Measurements from ENCODE around the gene ADGRG3. TPM values are rescaled to one million over a fixed set of nuclear protein-coding genes. Genes with fewer than 3 reads are reported as not detected.
"Not testable (repeated sequence)": the region's sequence is repeated elsewhere in the genome, so short reads cannot be mapped to it uniquely, and the experiment has no call there.

Gene ADGRG3
- total RNA-seq, 3 donors from 2014 or later: 0.84 to 3.4 (median 1.8) TPM

GRCh38 chr16:57726433-57726947 lies 58.4 kb downstream of the ADGRG3 start:
- intact Hi-C loops (cut with DNase I, micrococcal nuclease): loop anchor here in 1 of 2 donors (10.0 kb wide), 1 partner anchor 152 kb away; no protein-coding TSS in a partner anchor
- Histone ChIP-seq H3K4me1 (ENCODE audit: low read depth) (no peaks in the 10 kb centered on the region), H3K36me3 (ENCODE audit: low read depth) (no peaks in the 10 kb centered on the region), H3K9me3 (no peaks in the 10 kb centered on the region), H3K4me3 (no peak overlapping the region)
- TF ChIP-seq CTCF (IDR thresholded peaks at IDR 0.05): no peak
- ATAC-seq (no peak), DNase-seq (no peak)

- no peaks in the 10 kb centered on the region for H3K4me1 ChIP-seq (ENCODE audit: low read depth)
- H3K4me3 ChIP-seq: no peak overlapping the region
- no peak for TF ChIP-seq CTCF (IDR thresholded peaks at IDR 0.05)
- H3K36me3 ChIP-seq (ENCODE audit: low read depth): no peaks in the 10 kb centered on the region
- DNase-seq (no peak), ATAC-seq (no peak)
- intact Hi-C loops (cut with DNase I, micrococcal nuclease): loop anchor here in 1 of 2 donors (10.0 kb wide), 1 partner anchor 153 kb away; no protein-coding TSS in a partner anchor
- H3K9me3 ChIP-seq: no peaks in the 10 kb centered on the region
Observed at GRCh38 chr16:57727610-57728009, 59.5 kb downstream of the ADGRG3 start.

- DNase-seq (no peak), ATAC-seq (no peak)
- H3K9me3 ChIP-seq: no peaks in the 10 kb centered on the region
- intact Hi-C loops (cut with DNase I, micrococcal nuclease): loop anchor here in 1 of 2 donors (10.0 kb wide), 1 partner anchor 154 kb away; no protein-coding TSS in a partner anchor
- TF ChIP-seq CTCF (IDR thresholded peaks at IDR 0.05): no peak
- no peaks in the 10 kb centered on the region for H3K36me3 ChIP-seq (ENCODE audit: low read depth)
- H3K4me3 ChIP-seq: no peak overlapping the region
- H3K4me1 ChIP-seq (ENCODE audit: low read depth): no peaks in the 10 kb centered on the region
Observed at GRCh38 chr16:57728336-57729181, 60.5 kb downstream of the ADGRG3 start.

- intact Hi-C loops (cut with DNase I, micrococcal nuclease): loop anchor here in 1 of 2 donors (10.0 kb wide), 1 partner anchor 154 kb away; no protein-coding TSS in a partner anchor
- no peak for ATAC-seq
Observed at GRCh38 chr16:57729182-57729484, 61.0 kb downstream of the ADGRG3 start.

GRCh38 chr16:57729852-57730251 lies 61.7 kb downstream of the ADGRG3 start:
- ATAC-seq; DNase-seq; H3K4me1 ChIP-seq (ENCODE audit: low read depth); H3K9me3 ChIP-seq; H3K4me3 ChIP-seq; H3K36me3 ChIP-seq (ENCODE audit: low read depth): not testable (repeated sequence)
- intact Hi-C loops (cut with DNase I, micrococcal nuclease): loop anchor here in 1 of 2 donors (10.0 kb wide), 1 partner anchor 155 kb away; no protein-coding TSS in a partner anchor

More at GRCh38 chr16:57729182-57729484, 61.0 kb downstream of the ADGRG3 start:
- Histone ChIP-seq H3K4me3 (no peak overlapping the region), H3K9me3 (no peaks in the 10 kb centered on the region), H3K36me3 (ENCODE audit: low read depth) (no peaks in the 10 kb centered on the region), H3K4me1 (ENCODE audit: low read depth) (peaks cover under 1% of the 10 kb centered on the region)
- no peak for TF ChIP-seq CTCF (IDR thresholded peaks at IDR 0.05)
- no peak for DNase-seq
